Cardiac fibroblast (primary cell): Measurements from ENCODE around the gene ELN.
"Not testable (repeated sequence)": the region's sequence is repeated elsewhere in the genome, so short reads cannot be mapped to it uniquely, and the experiment has no call there.

Source experiments
- DNase-seq, 2 donors: peaks; one replicate each; pipeline versions ENCODE4 v3.0.0 to v3.0.0-alpha.2; 2010; ENCODE audit warnings: low read depth in 2 of 2
- H3K4me3 ChIP-seq, 2 donors: replicated peaks in 1 of 2; 1 replicate in 1 of 2; 2 replicates in 1 of 2; pipeline ENCODE4 v1.5.1; 2011; ENCODE audit warnings: low read depth in 2 of 2, low read length in 2 of 2, mild to moderate bottlenecking in 2 of 2, moderate library complexity in 1 of 2
- TF ChIP-seq, protein P1 (sequence below): IDR thresholded peaks from one replicate; pipeline ENCODE4 v1.5.1; 2011; ENCODE audit warnings: low read depth, mild to moderate bottlenecking, low read length, inconsistent platforms

ELN gene

DNA sequence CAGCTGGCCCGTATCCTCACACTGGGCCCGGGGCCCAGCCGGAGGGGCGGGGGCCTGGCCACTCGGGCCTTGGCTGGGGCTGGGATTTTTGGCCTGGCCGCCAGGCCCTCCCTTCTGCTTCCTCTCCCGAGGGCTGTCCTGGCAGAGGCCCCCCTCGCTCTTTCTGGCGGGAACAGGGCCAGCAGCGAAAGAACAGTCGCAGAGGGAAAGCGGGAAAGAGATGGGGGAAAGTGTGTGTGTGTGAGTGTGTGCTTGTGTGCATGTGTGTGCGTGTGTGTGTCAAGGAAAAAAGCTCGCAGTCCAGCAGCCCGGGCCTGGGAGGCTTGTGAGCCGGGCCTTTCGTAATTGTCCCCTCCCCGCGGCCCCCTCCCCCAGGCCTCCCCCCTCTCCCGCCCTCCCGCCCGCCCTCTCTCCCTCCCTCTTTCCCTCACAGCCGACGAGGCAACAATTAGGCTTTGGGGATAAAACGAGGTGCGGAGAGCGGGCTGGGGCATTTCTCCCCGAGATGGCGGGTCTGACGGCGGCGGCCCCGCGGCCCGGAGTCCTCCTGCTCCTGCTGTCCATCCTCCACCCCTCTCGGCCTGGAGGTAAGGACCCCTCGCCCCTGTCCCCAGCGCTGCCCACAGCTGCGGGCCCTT, at the start of gene ELN:
Gene ELN (plus strand): TSS at position 491 of the 638 bp plus-strand sequence. CDS start 15 bp downstream, at position 506.
- peak; percentile 21 to 96 for DNase-seq
- H3K4me3 ChIP-seq = peak within 1 kb of the TSS in 1 of 2 donors; percentile 30
- TF ChIP-seq, protein P1, sequence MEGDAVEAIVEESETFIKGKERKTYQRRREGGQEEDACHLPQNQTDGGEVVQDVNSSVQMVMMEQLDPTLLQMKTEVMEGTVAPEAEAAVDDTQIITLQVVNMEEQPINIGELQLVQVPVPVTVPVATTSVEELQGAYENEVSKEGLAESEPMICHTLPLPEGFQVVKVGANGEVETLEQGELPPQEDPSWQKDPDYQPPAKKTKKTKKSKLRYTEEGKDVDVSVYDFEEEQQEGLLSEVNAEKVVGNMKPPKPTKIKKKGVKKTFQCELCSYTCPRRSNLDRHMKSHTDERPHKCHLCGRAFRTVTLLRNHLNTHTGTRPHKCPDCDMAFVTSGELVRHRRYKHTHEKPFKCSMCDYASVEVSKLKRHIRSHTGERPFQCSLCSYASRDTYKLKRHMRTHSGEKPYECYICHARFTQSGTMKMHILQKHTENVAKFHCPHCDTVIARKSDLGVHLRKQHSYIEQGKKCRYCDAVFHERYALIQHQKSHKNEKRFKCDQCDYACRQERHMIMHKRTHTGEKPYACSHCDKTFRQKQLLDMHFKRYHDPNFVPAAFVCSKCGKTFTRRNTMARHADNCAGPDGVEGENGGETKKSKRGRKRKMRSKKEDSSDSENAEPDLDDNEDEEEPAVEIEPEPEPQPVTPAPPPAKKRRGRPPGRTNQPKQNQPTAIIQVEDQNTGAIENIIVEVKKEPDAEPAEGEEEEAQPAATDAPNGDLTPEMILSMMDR = no peak

- TF ChIP-seq, protein P1 = peak; percentile 53
- peak; percentile 50 to 66 for DNase-seq
- no peak overlapping the region for H3K4me3 ChIP-seq
Observed at GRCh38 chr7:73978661-73979563, 49.1 kb upstream of the ELN start.

DNA sequence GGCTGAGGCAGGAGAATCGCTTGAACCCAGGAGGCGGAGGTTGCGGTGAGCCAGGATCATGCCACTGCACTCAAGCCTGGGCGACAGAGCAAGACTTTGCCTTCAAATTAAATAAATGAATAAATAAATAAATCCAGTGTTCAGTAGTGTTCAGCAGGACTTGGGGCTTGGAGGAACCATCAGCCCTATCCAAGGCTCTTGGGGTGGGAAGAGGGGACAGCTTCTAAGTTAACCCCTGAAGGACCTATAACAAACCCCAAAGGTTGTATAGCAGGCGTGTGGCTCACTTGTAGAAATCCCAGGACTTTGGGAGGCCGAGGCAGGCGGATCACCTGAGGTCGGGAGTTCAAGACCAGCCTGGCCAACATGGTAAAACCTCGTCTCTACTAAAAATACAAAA, 48.3 kb upstream of the ELN start:
- DNase-seq, H3K4me3 ChIP-seq: not testable (repeated sequence)

- H3K4me3 ChIP-seq = no peak overlapping the region
- TF ChIP-seq, protein P1 = no peak
- DNase-seq = no peak
Observed at GRCh38 chr7:73980206-73980605, 47.8 kb upstream of the ELN start.

GRCh38 chr7:73981933-73982332, 46.0 kb upstream of the ELN start:
- TF ChIP-seq, protein P1 = no peak
- no peak for DNase-seq
- no peak overlapping the region for H3K4me3 ChIP-seq

GRCh38 chr7:73983437-73984164, 44.4 kb upstream of the ELN start:
- TF ChIP-seq, protein P1 = no peak
- H3K4me3 ChIP-seq = no peak overlapping the region
- DNase-seq = no peak
